Thyroid gland (tissue), 4 donors: ENCODE data around the gene SULT6B1. TPM values are rescaled to one million over a fixed set of nuclear protein-coding genes. Genes with fewer than 3 reads are reported as not detected.

ENCODE experiments used
- DNase-seq, 2 donors: peaks; one replicate each; pipeline ENCODE4 v3.0.0-alpha.2; 2019
- H3K27ac ChIP-seq, 3 donors: fragments of 200-600 bp; sonication (generic); 1 replicate in 2 of 3; 2 replicates in 1 of 3; pipeline ENCODE4 v1.5.1; 2016 to 2019; ENCODE audit warnings: mild to moderate bottlenecking in 1 of 3, moderate library complexity in 1 of 3
- H3K27me3 ChIP-seq: fragments of 200-600 bp; sonication (generic); one replicate; pipeline ENCODE4 v1.5.1; 2019
- H3K36me3 ChIP-seq, 2 donors: fragments of 200-600 bp; sonication (generic); one replicate each; pipeline ENCODE4 v1.5.1; 2016 to 2019
- H3K4me1 ChIP-seq, 2 donors: fragments of 200-600 bp; sonication (generic); one replicate each; pipeline ENCODE4 v1.5.1; 2017 to 2019
- H3K4me3 ChIP-seq, 3 donors: fragments of 200-600 bp; sonication (generic); replicated peaks in 1 of 3; 1 replicate in 2 of 3; 2 replicates in 1 of 3; pipeline ENCODE4 v1.5.1; 2016; ENCODE audit warnings: mild to moderate bottlenecking in 1 of 3
- H3K9me3 ChIP-seq: fragments of 200-600 bp; sonication (generic); one replicate; pipeline ENCODE4 v1.5.1; 2017
- CTCF ChIP-seq, 6 experiments: fragments of 200-600 bp in 3 of 6; fragments of 450-650 bp in 3 of 6; sonication (generic) in 3 of 6; IDR thresholded peaks; one replicate each; pipeline ENCODE4 v1.5.1; 2016 to 2019; ENCODE audit warnings: antibody characterized with exemption in 6 of 6, mild to moderate bottlenecking in 2 of 6, inconsistent platforms in 1 of 6, moderate library complexity in 1 of 6
- POLR2A ChIP-seq, 2 donors: fragments of 450-650 bp; IDR thresholded peaks; one replicate each; pipeline ENCODE4 v1.6.1; 2017; ENCODE audit warnings: antibody characterized with exemption in 2 of 2, mild to moderate bottlenecking in 2 of 2, moderate library complexity in 1 of 2
- WGBS, 2 donors: methylation state at CpG; one replicate each; pipeline ENCODE4 v1.1.5; 2017; 5-methylcytosine and 5-hydroxymethylcytosine counted together
- intact Hi-C: fragments of 100-400 bp; cut with DNase I; formaldehyde crosslinking; loops from one replicate; pipeline ENCODE4 v1.15.1; 2023
- total RNA-seq, 4 donors: library from RNA; depleted of rRNA; stranded (reverse); fragments of >200 nt; gene quantifications; one replicate each; pipeline ENCODE4 v1.2.3, GENCODE V29; 2016

Gene SULT6B1
- not detected for total RNA-seq

GRCh38 chr2:37188570-37188969 lies at the start of gene SULT6B1:
Gene SULT6B1 (minus strand): TSS chr2:37188670. CDS start chr2:37188640, 30 bp downstream.
- TF ChIP-seq POLR2A (IDR thresholded peaks at IDR 0.05) (no peak), CTCF (IDR thresholded peaks at IDR 0.05) (no peak)
- no peak within 1 kb of the TSS for H3K4me3 ChIP-seq
- no peaks in the 10 kb centered on the region for H3K4me1 ChIP-seq
- H3K9me3 ChIP-seq, result no peaks in the 10 kb centered on the region
- H3K27ac ChIP-seq, result no peak within 1 kb of the TSS
- no peaks in the 10 kb centered on the region for H3K27me3 ChIP-seq
- DNase-seq, result no peak
- intact Hi-C loops, result no loop called here
- no peaks in the 10 kb centered on the region for H3K36me3 ChIP-seq
- WGBS, 2 donors, result 96 to 98% methylated on average over 2 of the region's 2 CpGs

GRCh38 chr2:37232131-37232933 lies 43.9 kb upstream of the SULT6B1 start:
- no peaks in the 10 kb centered on the region for H3K9me3 ChIP-seq
- peaks cover 9 to 10% of the 10 kb centered on the region in 2 donors for H3K36me3 ChIP-seq
- 15% methylated on average over 16 to 18 of the region's 18 CpGs for WGBS, 2 donors
- TF ChIP-seq POLR2A (IDR thresholded peaks at IDR 0.05) (no peak), CTCF (IDR thresholded peaks at IDR 0.05) (no peak)
- peak overlapping the region; percentile 62 to 100 (median 95) for H3K4me3 ChIP-seq
- peaks cover 26 to 27% of the 10 kb centered on the region in 2 donors for H3K4me1 ChIP-seq
- intact Hi-C loops, result no loop called here
- peak overlapping the region in 2 of 3 donors; percentile 90 to 91 for H3K27ac ChIP-seq
- H3K27me3 ChIP-seq, result no peaks in the 10 kb centered on the region
- peak in 1 of 2 donors; percentile 12 for DNase-seq

- DNase-seq, result peak; percentile 89 to 92
- Histone ChIP-seq H3K4me1 (peaks cover 26 to 27% of the 10 kb centered on the region in 2 donors), H3K27me3 (no peaks in the 10 kb centered on the region), H3K27ac (peak within 1 kb of the TSS; percentile 73 to 91 (median 90)), H3K36me3 (peaks cover 14 to 16% of the 10 kb centered on the region in 2 donors), H3K4me3 (peak within 1 kb of the TSS; percentile 62 to 100 (median 95)), H3K9me3 (no peaks in the 10 kb centered on the region)
- intact Hi-C loops, result no loop called here
- WGBS, 2 donors, result 0 to 1% methylated on average over 32 to 56 of the region's 73 CpGs
- peak in 1 of 2 donors; percentile 87 for TF ChIP-seq POLR2A (IDR thresholded peaks at IDR 0.05)
- peak in 1 of 6 experiments; percentile 8 for TF ChIP-seq CTCF (IDR thresholded peaks at IDR 0.05)
These were observed 43.0 kb upstream of the SULT6B1 start, which contains the start of the genes CEBPZ and NDUFAF7 for GRCh38 chr2:37231241-37232130. Gene CEBPZ (minus strand): TSS chr2:37231596. CDS start chr2:37231567, 29 bp downstream. Gene NDUFAF7 (plus strand): TSS chr2:37231658. CDS start chr2:37231706, 48 bp downstream.

GRCh38 chr2:37230581-37230980 lies 42.1 kb upstream of the SULT6B1 start:
- no peak for DNase-seq
- Histone ChIP-seq H3K27ac (peak overlapping the region in 1 of 3 donors; percentile 91), H3K36me3 (peaks cover 14 to 16% of the 10 kb centered on the region in 2 donors), H3K9me3 (no peaks in the 10 kb centered on the region), H3K4me3 (peak overlapping the region in 2 of 3 donors; percentile 95 to 100), H3K4me1 (peaks cover 26 to 27% of the 10 kb centered on the region in 2 donors), H3K27me3 (no peaks in the 10 kb centered on the region)
- intact Hi-C loops, result no loop called here
- WGBS, 2 donors, result 1 to 2% methylated on average over 8 of the region's 8 CpGs
- no peak for TF ChIP-seq CTCF (IDR thresholded peaks at IDR 0.05)
- TF ChIP-seq POLR2A (IDR thresholded peaks at IDR 0.05), result no peak
